ENCODE data around the gene ARCN1.

ARCN1 gene

DNA sequence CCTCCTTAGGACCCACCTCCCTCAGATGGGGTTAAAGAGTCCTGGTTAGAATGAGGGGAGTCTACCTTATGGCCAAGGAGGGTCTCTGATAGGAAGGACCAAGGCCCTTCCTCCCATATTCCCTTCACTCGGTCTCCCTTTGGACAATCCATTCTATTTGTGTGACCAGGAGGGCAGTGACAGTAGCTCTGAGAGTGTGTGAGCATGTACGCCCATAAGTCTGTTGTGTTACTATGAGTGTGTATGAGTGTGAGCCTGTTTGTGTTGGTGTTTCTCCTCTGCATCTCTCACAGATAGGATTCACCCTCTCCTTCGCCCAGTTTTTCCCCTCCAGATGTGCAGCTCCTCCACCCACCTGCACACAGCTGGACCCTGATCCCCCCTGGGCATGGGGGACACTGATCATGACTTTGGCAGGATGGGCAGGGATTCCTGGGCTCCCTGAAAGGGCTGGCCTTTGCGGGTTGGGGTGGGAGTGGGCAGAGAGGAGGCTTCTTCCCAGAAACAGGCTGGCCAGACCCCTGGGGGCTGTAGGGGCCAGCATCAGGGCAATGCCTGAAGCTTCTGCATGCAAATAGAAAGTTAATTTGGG lies 49.7 kb downstream of the ARCN1 start:
- no peak for DNase-seq (ENCODE audit: low spot score)

- peak; percentile 48 for DNase-seq (ENCODE audit: low spot score)
These were observed 50.4 kb downstream of the ARCN1 start for GRCh38 chr11:118622376-118623268.

DNA sequence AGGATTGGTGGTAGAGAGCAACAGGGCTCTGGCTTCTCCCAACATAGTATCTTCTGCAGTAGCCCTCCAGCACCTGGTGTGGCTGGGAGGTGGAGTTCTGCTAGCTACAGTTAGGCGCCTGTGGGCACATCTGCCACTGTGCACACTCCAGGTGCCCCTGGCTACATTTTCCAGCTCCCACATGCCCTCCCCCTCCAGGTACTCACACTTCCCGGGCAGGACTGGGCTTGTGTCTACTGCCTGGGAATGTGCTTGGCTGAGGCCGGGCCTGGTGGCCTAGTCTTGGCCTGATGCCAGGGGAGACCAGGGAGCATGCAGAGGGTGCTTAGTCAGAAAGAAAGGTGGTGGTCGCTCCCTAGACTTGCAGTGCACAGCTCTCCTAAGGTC lies 51.1 kb downstream of the ARCN1 start:
- no peak for DNase-seq (ENCODE audit: low spot score)

DNA sequence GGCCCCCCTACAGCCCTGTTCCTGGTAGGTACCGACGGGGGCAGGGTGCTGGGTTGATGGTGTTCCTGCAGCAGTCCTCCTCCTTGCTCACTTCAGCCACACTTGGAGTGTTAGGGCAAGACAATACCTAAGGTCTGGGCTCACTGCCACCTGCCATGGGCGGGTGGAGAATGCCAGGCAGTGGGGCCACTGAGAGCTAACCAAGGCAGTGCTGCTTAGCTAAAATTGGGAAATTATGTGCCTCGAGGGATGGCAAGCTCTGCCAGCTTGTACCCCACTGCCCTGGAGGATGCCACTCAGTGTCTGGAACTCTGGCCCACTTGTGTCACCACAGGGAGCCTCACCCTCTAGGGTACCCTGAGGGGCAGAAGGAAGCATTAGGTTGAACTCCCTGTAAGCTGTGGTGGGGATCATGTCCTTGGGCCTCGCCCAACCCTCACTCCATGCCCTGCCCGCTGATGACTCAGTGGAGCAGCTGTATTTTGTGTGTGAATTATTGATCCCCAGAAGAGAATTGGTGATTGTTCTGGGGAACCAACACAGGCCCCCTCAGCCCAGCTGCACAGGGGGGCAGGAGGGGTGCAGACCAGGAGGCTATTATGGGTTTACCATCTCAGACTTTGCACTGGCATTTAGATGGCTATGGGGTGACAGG lies 53.0 kb downstream of the ARCN1 start:
- no peak for DNase-seq (ENCODE audit: low spot score)

- DNase-seq (ENCODE audit: low spot score) = no peak
These were observed 53.8 kb downstream of the ARCN1 start for GRCh38 chr11:118625976-118626375.

DNA sequence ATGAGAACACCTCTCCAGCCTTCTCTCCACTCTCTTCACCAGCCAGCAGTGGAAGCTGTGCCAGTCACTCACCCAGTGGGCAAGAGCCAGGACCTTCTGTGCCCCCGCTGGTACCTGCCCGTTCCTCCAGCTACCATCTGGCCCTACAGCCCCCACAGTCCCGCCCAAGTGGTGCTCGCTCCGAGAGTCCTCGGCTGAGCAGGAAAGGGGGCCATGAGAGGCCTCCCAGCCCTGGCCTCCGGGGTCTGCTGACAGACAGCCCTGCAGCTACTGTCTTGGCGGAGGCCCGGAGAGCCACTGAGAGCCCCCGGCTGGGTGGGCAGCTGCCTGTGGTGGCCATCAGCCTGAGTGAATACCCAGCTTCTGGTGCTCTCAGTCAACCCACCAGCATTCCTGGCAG lies 55.4 kb downstream of the ARCN1 start:
- no peak for DNase-seq (ENCODE audit: low spot score)

DNA sequence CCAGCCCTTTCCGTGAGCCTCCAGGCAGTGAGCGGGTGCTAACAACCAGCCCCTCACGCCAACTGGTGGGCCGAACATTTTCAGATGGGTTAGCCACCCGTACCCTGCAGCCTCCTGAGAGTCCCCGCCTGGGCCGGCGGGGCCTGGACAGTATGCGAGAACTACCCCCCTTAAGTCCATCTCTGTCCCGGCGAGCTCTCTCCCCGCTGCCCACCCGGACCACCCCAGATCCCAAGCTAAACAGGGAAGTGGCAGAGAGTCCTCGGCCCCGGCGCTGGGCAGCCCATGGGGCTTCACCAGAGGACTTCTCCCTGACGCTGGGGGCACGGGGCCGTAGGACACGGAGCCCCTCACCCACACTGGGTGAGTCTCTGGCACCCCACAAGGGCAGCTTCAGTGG lies 55.8 kb downstream of the ARCN1 start:
- DNase-seq (ENCODE audit: low spot score) = no peak

DNA sequence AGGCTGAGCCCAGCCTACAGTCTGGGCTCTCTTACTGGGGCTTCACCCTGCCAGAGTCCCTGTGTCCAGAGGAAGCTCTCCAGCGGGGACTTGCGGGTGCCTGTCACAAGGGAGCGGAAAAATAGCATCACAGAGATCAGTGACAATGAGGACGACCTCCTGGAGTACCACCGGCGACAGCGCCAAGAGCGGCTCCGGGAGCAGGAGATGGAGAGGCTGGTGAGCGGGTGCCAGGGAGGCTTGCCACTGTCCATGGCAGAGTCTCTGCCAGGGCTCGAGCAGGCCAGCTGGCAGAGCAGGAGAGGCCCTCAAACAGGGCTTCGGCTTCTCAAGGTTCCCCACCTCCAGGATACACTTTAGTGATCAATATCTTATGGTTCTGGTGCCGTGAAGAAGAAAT lies 56.2 kb downstream of the ARCN1 start:
- DNase-seq (ENCODE audit: low spot score) = no peak

GRCh38 chr11:118628861-118629549 lies 56.8 kb downstream of the ARCN1 start:
- DNase-seq (ENCODE audit: low spot score) = no peak

GRCh38 chr11:118629761-118630661 lies 57.8 kb downstream of the ARCN1 start:
- no peak for DNase-seq (ENCODE audit: low spot score)

DNA sequence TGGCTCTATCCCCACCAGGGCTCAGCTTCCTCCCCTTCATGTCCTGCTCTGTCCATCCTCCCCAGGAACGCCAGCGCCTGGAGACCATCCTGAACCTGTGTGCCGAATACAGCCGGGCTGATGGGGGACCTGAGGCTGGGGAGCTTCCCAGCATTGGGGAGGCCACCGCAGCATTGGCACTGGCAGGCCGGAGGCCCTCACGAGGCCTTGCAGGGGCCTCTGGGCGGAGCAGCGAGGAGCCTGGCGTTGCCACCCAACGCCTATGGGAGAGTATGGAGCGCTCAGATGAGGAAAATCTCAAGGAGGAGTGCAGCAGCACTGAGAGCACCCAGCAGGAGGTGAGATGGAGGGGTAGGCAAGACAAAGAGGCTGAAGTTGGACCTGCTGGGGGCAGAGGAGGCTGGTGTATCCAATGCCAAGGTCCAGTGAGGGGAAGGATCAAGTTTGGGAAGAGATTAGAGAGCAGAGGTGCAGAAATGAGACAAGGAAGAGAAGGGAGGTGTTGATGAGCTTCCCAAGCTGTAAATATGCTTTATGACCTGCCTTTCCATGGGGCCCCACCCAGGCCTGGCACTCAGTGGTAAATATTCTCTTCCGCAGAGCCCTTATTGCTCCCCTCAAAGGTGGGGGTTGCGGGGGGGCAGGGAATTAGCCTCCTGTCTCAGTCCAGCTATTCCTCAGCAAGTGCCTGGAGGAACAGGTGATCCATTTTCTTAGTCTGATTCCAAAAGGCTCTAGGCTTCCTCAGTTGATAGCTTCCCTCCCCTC lies 59.1 kb downstream of the ARCN1 start:
- no peak for DNase-seq (ENCODE audit: low spot score)

DNA sequence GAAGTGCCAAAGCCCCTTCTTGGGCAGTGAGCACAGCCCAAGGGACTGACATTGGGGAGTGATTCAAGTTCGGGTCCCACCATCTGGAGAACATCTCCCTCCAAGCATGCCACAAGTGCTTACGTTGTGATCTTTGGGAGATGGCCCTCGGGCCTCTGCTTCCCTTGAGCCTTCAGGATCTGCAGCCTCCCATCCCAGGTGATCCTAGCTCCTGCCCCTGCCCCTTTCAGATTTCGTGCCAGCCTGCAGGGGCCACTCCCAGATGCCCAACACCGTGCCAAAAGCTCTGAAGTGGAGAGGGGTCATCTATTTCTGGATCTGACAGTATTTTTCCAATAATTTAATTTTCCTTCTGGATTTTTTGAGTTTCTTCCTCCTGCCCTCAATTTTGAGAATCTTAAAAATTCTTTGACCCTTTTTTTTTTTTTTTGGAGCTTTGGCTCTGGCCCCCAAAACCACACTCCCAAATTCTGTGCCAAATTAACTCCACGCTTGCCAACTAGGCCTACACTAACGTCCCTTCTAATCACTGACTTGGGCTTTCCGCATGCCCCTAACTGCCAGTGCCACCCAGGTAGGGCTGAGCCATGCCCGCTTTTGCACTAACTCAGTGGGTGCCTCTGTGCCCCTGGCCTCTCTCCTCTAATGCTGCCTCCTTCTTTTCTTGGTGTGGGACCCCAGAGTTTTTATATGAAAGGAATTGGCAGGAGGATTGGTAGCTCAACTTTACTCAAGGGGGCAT lies 60.5 kb downstream of the ARCN1 start:
- no peak for DNase-seq (ENCODE audit: low spot score)

- DNase-seq (ENCODE audit: low spot score) = no peak
These were observed 61.1 kb downstream of the ARCN1 start for GRCh38 chr11:118633319-118633690.

- DNase-seq (ENCODE audit: low spot score) = no peak
These were observed 61.8 kb downstream of the ARCN1 start for GRCh38 chr11:118633979-118634378.

- no peak for DNase-seq (ENCODE audit: low spot score)
These were observed 62.4 kb downstream of the ARCN1 start for GRCh38 chr11:118634431-118635236.

DNA sequence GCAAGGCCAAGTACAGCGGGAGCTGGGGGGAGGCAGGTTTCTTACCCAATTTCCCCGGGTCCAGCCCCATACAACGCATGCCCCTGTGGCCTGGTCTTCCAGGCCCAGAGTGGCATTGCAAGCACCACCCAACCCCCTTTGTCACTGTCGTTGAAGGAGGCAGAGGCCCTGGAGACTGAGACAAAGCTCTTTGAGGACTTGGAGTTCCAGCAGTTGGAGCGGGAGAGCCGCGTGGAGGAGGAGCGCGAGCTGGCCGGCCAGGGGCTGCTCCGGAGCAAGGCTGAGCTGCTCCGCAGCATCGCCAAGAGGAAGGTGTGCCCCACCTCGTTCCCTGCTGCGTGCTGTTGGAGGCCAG lies 63.0 kb downstream of the ARCN1 start:
- DNase-seq (ENCODE audit: low spot score) = no peak

DNA sequence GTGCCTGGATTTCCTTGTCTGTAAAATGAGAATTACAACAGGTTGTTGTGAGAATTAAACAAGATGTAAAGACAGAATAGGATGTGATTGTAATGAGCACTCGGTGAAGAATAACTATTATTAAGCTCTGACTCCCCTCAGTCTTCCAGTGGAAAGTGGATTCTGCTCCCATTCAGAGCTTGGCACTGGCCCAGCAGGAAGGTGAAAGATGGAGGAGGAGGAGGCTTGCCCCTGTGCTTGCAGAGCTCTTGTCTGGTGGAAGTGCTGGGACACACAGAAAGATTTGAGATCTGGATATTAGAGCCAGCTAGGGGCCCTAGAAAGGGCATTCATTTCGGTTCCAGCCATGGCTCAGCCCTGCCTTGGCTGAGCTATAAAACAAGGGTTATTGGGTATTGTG lies 63.4 kb downstream of the ARCN1 start:
- DNase-seq (ENCODE audit: low spot score) = no peak

DNA sequence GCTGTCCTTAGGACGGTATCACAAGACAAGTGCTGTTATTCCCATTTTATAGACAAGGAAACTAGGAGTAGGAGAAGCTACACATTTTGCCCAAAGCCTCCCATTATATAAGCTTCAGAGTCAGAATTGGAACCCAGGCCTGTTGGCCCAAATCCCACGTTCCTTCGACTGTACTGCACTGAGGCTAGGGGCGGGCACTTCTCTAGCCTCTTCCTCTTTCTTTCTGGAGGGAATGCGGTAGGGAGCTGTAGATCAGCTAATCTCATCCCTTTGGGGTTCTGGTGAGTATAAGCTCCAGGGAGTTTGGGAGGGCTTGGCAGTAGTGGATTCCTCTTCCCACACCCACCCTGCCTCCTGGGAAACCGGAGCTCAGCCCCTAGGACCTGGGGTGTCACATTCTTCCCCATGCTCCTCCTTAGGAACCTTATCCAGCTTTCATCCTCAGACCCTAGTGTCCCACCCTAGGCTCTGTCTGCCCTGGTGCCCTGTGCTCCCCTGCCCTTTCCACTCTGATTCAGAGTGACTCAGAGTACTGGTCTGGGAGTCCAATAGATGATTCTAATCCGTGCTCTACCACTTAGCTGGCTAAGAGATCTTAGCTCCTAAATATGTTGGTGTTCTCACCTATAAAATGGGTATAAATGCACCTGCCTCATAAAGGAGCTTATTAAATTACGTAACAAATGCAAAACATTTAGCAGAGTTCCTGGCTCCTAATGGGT lies 64.5 kb downstream of the ARCN1 start:
- no peak for DNase-seq (ENCODE audit: low spot score)

- no peak for DNase-seq (ENCODE audit: low spot score)
These were observed 66.5 kb downstream of the ARCN1 start for GRCh38 chr11:118638726-118639125.
